Gastroesophageal sphincter (tissue), 3 donors: Measurements from ENCODE around the gene LSM14A.

Experiments used
- POLR2A ChIP-seq, 2 donors: fragments of 450-650 bp; IDR thresholded peaks; one replicate each; pipeline ENCODE4 v1.6.1; 2017; ENCODE audit warnings: antibody characterized with exemption in 2 of 2, mild to moderate bottlenecking in 2 of 2, moderate library complexity in 1 of 2
- TF ChIP-seq, protein P1 (sequence below), 4 experiments: fragments of 200-600 bp in 2 of 4; fragments of 450-650 bp in 2 of 4; sonication (generic) in 1 of 4; IDR thresholded peaks; one replicate each; pipeline ENCODE4 v1.5.1; 2017 to 2019; ENCODE audit warnings: antibody characterized with exemption in 4 of 4, mild to moderate bottlenecking in 2 of 4, moderate library complexity in 2 of 4

DNA sequence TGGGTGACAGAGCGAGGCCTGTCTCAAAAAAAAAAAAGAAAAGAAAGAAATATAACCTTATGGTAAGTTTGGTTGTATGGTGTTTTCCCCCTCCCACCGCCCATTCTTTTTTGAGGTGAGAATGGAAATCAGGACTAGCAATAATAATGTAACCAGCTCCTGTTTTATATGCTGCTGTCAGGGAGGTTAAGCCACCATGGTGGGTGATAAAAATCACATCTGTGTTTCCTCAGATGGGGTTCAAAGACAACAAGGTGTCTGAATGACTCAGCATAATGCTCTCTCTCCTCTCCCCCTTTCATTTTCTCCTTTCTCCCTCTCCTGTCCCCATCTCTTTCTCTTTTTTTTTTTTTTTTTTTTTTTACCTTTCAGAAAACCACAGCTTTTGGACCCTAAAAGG, 53.7 kb downstream of the LSM14A start:
- TF ChIP-seq, protein P1, sequence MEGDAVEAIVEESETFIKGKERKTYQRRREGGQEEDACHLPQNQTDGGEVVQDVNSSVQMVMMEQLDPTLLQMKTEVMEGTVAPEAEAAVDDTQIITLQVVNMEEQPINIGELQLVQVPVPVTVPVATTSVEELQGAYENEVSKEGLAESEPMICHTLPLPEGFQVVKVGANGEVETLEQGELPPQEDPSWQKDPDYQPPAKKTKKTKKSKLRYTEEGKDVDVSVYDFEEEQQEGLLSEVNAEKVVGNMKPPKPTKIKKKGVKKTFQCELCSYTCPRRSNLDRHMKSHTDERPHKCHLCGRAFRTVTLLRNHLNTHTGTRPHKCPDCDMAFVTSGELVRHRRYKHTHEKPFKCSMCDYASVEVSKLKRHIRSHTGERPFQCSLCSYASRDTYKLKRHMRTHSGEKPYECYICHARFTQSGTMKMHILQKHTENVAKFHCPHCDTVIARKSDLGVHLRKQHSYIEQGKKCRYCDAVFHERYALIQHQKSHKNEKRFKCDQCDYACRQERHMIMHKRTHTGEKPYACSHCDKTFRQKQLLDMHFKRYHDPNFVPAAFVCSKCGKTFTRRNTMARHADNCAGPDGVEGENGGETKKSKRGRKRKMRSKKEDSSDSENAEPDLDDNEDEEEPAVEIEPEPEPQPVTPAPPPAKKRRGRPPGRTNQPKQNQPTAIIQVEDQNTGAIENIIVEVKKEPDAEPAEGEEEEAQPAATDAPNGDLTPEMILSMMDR (IDR thresholded peaks at IDR 0.05) = no peak
- TF ChIP-seq POLR2A (IDR thresholded peaks at IDR 0.05) = no peak
